Thymus (tissue), 11 donors: Measurements from ENCODE around the gene MAGI3. TPM values are rescaled to one million over a fixed set of nuclear protein-coding genes. Genes with fewer than 3 reads are reported as not detected.

Experiments used
- DNase-seq, 9 donors: peaks; one replicate each; pipeline ENCODE4 v3.0.0-alpha.2; 2013; ENCODE audit warnings: low spot score in 9 of 9, low read depth in 6 of 9, missing footprints in 1 of 9
- H3K27ac ChIP-seq, 2 donors: one replicate each; pipeline ENCODE4 v1.5.1; 2013; ENCODE audit warnings: control low read depth in 1 of 2, low read depth in 1 of 2, low read length in 1 of 2, mild to moderate bottlenecking in 1 of 2, moderate library complexity in 1 of 2
- H3K27me3 ChIP-seq, 2 donors: one replicate each; pipeline ENCODE4 v1.5.1; 2013; ENCODE audit warnings: low read length in 1 of 2; ENCODE audit not compliant: control insufficient read depth in 2 of 2, insufficient read depth in 1 of 2
- H3K36me3 ChIP-seq, 2 donors: one replicate each; pipeline ENCODE4 v1.5.1; 2013; ENCODE audit warnings: low read length in 1 of 2, mild to moderate bottlenecking in 1 of 2, moderate library complexity in 1 of 2; ENCODE audit not compliant: control insufficient read depth in 2 of 2, insufficient read depth in 2 of 2
- H3K4me1 ChIP-seq, 2 donors: one replicate each; pipeline ENCODE4 v1.5.1; 2013; ENCODE audit warnings: low read length in 2 of 2; ENCODE audit not compliant: control insufficient read depth in 2 of 2, insufficient read depth in 2 of 2
- H3K4me3 ChIP-seq, 2 donors: one replicate each; pipeline ENCODE4 v1.5.1; 2013; ENCODE audit warnings: low read length in 2 of 2, control low read depth in 1 of 2, mild to moderate bottlenecking in 1 of 2
- H3K9me3 ChIP-seq, 2 donors: one replicate each; pipeline ENCODE4 v1.5.1; 2013; ENCODE audit warnings: low read length in 1 of 2, mild to moderate bottlenecking in 1 of 2; ENCODE audit not compliant: control insufficient read depth in 2 of 2, insufficient read depth in 1 of 2
- WGBS: extraction: QIAGEN DNeasy Blood & Tissue Kit; methylation state at CpG from one replicate; pipeline ENCODE4 v1.1.7; 2013; 5-methylcytosine and 5-hydroxymethylcytosine counted together
- polyA plus RNA-seq: library from polyadenylated mRNA; stranded (reverse); fragments of 200-250 nt; gene quantifications from one replicate; pipeline ENCODE4 v1.2.3, GENCODE V29; 2013
- total RNA-seq: library from RNA; stranded (reverse); fragments of 120-200 nt; gene quantifications from one replicate; pipeline ENCODE4 v1.2.4, GENCODE V29; 2013
- donor health status: healthy.

MAGI3 gene
- total and polyA plus RNA-seq, 2 donors, result 4.6 to 6.5 TPM

- no peak overlapping the region for H3K27ac ChIP-seq
- no peaks in the 10 kb centered on the region for H3K36me3 ChIP-seq
- no peaks in the 10 kb centered on the region for H3K4me1 ChIP-seq
- no peaks in the 10 kb centered on the region for H3K9me3 ChIP-seq
- H3K4me3 ChIP-seq, result no peak overlapping the region
- WGBS, result 92% methylated on average over 12 of the region's 12 CpGs
- no peak for DNase-seq
- H3K27me3 ChIP-seq, result no peaks in the 10 kb centered on the region
Observed at GRCh38 chr1:113630340-113631327, 240.3 kb downstream of the MAGI3 start.

GRCh38 chr1:113641396-113641795 lies 251.1 kb downstream of the MAGI3 start:
- no peak for DNase-seq
- no peaks in the 10 kb centered on the region for H3K4me1 ChIP-seq
- no peaks in the 10 kb centered on the region for H3K36me3 ChIP-seq
- WGBS, result 100% methylated on average over 1 of the region's 1 CpG
- H3K9me3 ChIP-seq, result peaks cover 0 to 5% of the 10 kb centered on the region in 2 donors
- no peak overlapping the region for H3K27ac ChIP-seq
- H3K4me3 ChIP-seq, result no peak overlapping the region
- no peaks in the 10 kb centered on the region for H3K27me3 ChIP-seq

GRCh38 chr1:113647164-113647563 lies 256.8 kb downstream of the MAGI3 start:
- no peak overlapping the region for H3K27ac ChIP-seq
- H3K36me3 ChIP-seq, result no peaks in the 10 kb centered on the region
- DNase-seq, result no peak
- no peaks in the 10 kb centered on the region for H3K27me3 ChIP-seq
- no peaks in the 10 kb centered on the region for H3K4me1 ChIP-seq
- 98% methylated on average over 1 of the region's 1 CpG for WGBS
- no peak overlapping the region for H3K4me3 ChIP-seq
- no peaks in the 10 kb centered on the region for H3K9me3 ChIP-seq

- Histone ChIP-seq H3K9me3 (no peaks in the 10 kb centered on the region), H3K4me1 (no peaks in the 10 kb centered on the region), H3K36me3 (no peaks in the 10 kb centered on the region), H3K27me3 (no peaks in the 10 kb centered on the region), H3K4me3 (no peak overlapping the region), H3K27ac (no peak overlapping the region)
- DNase-seq, result no peak
Observed at GRCh38 chr1:113648478-113648877, 258.2 kb downstream of the MAGI3 start.

GRCh38 chr1:113652771-113653170 lies 262.5 kb downstream of the MAGI3 start:
- no peak overlapping the region for H3K27ac ChIP-seq
- no peak overlapping the region for H3K4me3 ChIP-seq
- H3K36me3 ChIP-seq, result no peaks in the 10 kb centered on the region
- H3K27me3 ChIP-seq, result no peaks in the 10 kb centered on the region
- DNase-seq, result no peak
- no peaks in the 10 kb centered on the region for H3K4me1 ChIP-seq
- H3K9me3 ChIP-seq, result no peaks in the 10 kb centered on the region

GRCh38 chr1:113653741-113654140 lies 263.4 kb downstream of the MAGI3 start:
- no peak for DNase-seq
- no peaks in the 10 kb centered on the region for H3K4me1 ChIP-seq
- no peak overlapping the region for H3K27ac ChIP-seq
- no peaks in the 10 kb centered on the region for H3K27me3 ChIP-seq
- no peaks in the 10 kb centered on the region for H3K36me3 ChIP-seq
- WGBS, result 97% methylated on average over 5 of the region's 5 CpGs
- H3K9me3 ChIP-seq, result no peaks in the 10 kb centered on the region
- H3K4me3 ChIP-seq, result no peak overlapping the region

GRCh38 chr1:113654883-113655282 lies 264.6 kb downstream of the MAGI3 start:
- no peak for DNase-seq
- Histone ChIP-seq H3K27ac (no peak overlapping the region), H3K27me3 (no peaks in the 10 kb centered on the region), H3K4me3 (no peak overlapping the region), H3K36me3 (no peaks in the 10 kb centered on the region), H3K9me3 (no peaks in the 10 kb centered on the region), H3K4me1 (no peaks in the 10 kb centered on the region)
- 98% methylated on average over 2 of the region's 2 CpGs for WGBS

- no peak for DNase-seq
- Histone ChIP-seq H3K36me3 (no peaks in the 10 kb centered on the region), H3K9me3 (no peaks in the 10 kb centered on the region), H3K4me3 (no peak overlapping the region), H3K4me1 (no peaks in the 10 kb centered on the region), H3K27ac (no peak overlapping the region), H3K27me3 (no peaks in the 10 kb centered on the region)
- WGBS, result 53% methylated on average over 3 of the region's 3 CpGs
Observed at GRCh38 chr1:113657126-113657525, 266.8 kb downstream of the MAGI3 start.

GRCh38 chr1:113657556-113658063 lies 267.3 kb downstream of the MAGI3 start:
- no peaks in the 10 kb centered on the region for H3K27me3 ChIP-seq
- no peaks in the 10 kb centered on the region for H3K36me3 ChIP-seq
- H3K4me3 ChIP-seq, result no peak overlapping the region
- no peaks in the 10 kb centered on the region for H3K9me3 ChIP-seq
- no peaks in the 10 kb centered on the region for H3K4me1 ChIP-seq
- WGBS, result 92% methylated on average over 3 of the region's 3 CpGs
- H3K27ac ChIP-seq, result no peak overlapping the region
- DNase-seq, result no peak
